Measurements from ENCODE around the gene ADCK1. TPM values are rescaled to one million over a fixed set of nuclear protein-coding genes. Genes with fewer than 3 reads are reported as not detected.

The ADCK1 gene
- total RNA-seq, 1 experiment from 2014 or later = 10.1 TPM

GRCh38 chr14:77859934-77860570 lies 60.1 kb downstream of the ADCK1 start:
- ChIA-PET CTCF (interaction anchor here (0.6 kb wide), 1 partner anchor 493 kb away, joined by 4 read pairs; no protein-coding TSS in a partner anchor), POLR2A (no interaction called here)
- intact Hi-C loops (cut with micrococcal nuclease; ENCODE audit: unreplicated experiment) = loop anchor here (10.0 kb wide), 1 partner anchor 125 kb away; no protein-coding TSS in a partner anchor
- in situ Hi-C loops (cut with HindIII; ENCODE audit: low pct_unique_long_range_greater_than_20kb, low sequenced_read_pairs) = no loop called here
- no peaks in the 10 kb centered on the region for H3K27me3 ChIP-seq (ENCODE audit: control insufficient read depth, insufficient read depth, low read length)
- no TSS peak for BruUV-seq (replicated peaks)
- H3K4me3 ChIP-seq (ENCODE audit: low read depth in 2 of 2, low read length in 2 of 2) = no peak overlapping the region
- TF ChIP-seq TCF7L2 (IDR thresholded peaks at IDR 0.05; ENCODE audit: low read depth, low read length) (no peak), SIN3A (IDR thresholded peaks at IDR 0.05; ENCODE audit: borderline replicate concordance, insufficient read depth, low read depth, low read length) (no peak), POLR2AphosphoS5 (IDR thresholded peaks at IDR 0.05; ENCODE audit: low read depth, low read length) (no peak)
- TF ChIP-seq, protein P1, sequence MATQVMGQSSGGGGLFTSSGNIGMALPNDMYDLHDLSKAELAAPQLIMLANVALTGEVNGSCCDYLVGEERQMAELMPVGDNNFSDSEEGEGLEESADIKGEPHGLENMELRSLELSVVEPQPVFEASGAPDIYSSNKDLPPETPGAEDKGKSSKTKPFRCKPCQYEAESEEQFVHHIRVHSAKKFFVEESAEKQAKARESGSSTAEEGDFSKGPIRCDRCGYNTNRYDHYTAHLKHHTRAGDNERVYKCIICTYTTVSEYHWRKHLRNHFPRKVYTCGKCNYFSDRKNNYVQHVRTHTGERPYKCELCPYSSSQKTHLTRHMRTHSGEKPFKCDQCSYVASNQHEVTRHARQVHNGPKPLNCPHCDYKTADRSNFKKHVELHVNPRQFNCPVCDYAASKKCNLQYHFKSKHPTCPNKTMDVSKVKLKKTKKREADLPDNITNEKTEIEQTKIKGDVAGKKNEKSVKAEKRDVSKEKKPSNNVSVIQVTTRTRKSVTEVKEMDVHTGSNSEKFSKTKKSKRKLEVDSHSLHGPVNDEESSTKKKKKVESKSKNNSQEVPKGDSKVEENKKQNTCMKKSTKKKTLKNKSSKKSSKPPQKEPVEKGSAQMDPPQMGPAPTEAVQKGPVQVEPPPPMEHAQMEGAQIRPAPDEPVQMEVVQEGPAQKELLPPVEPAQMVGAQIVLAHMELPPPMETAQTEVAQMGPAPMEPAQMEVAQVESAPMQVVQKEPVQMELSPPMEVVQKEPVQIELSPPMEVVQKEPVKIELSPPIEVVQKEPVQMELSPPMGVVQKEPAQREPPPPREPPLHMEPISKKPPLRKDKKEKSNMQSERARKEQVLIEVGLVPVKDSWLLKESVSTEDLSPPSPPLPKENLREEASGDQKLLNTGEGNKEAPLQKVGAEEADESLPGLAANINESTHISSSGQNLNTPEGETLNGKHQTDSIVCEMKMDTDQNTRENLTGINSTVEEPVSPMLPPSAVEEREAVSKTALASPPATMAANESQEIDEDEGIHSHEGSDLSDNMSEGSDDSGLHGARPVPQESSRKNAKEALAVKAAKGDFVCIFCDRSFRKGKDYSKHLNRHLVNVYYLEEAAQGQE (IDR thresholded peaks at IDR 0.05; ENCODE audit: insufficient read depth in 1 of 2, low read depth in 2 of 2, low read length in 1 of 2) = no peak
- TF ChIP-seq, protein P2, sequence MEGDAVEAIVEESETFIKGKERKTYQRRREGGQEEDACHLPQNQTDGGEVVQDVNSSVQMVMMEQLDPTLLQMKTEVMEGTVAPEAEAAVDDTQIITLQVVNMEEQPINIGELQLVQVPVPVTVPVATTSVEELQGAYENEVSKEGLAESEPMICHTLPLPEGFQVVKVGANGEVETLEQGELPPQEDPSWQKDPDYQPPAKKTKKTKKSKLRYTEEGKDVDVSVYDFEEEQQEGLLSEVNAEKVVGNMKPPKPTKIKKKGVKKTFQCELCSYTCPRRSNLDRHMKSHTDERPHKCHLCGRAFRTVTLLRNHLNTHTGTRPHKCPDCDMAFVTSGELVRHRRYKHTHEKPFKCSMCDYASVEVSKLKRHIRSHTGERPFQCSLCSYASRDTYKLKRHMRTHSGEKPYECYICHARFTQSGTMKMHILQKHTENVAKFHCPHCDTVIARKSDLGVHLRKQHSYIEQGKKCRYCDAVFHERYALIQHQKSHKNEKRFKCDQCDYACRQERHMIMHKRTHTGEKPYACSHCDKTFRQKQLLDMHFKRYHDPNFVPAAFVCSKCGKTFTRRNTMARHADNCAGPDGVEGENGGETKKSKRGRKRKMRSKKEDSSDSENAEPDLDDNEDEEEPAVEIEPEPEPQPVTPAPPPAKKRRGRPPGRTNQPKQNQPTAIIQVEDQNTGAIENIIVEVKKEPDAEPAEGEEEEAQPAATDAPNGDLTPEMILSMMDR (IDR thresholded peaks at IDR 0.05) = no peak
- no peaks in the 10 kb centered on the region for H3K36me3 ChIP-seq (ENCODE audit: control insufficient read depth, insufficient read depth, low read length)
- DNase-seq (ENCODE audit: low read depth, low spot score) (no peak), ATAC-seq (no peak)
- H3K9me3 ChIP-seq (ENCODE audit: control insufficient read depth, insufficient read depth, low read depth, low read length) = no peaks in the 10 kb centered on the region
- no peaks in the 10 kb centered on the region for H3K4me1 ChIP-seq (ENCODE audit: control insufficient read depth, insufficient read depth, low read length)
- no peak overlapping the region for H3K27ac ChIP-seq (ENCODE audit: low read length)

GRCh38 chr14:77861201-77861600 lies 61.3 kb downstream of the ADCK1 start:
- in situ Hi-C loops (cut with HindIII; ENCODE audit: low pct_unique_long_range_greater_than_20kb, low sequenced_read_pairs) (no loop called here), intact Hi-C loops (cut with micrococcal nuclease; ENCODE audit: unreplicated experiment) (loop anchor here (10.0 kb wide), 1 partner anchor 124 kb away; no protein-coding TSS in a partner anchor)
- Histone ChIP-seq H3K4me3 (ENCODE audit: low read depth in 2 of 2, low read length in 2 of 2) (no peak overlapping the region), H3K27ac (ENCODE audit: low read length) (no peak overlapping the region), H3K9me3 (ENCODE audit: control insufficient read depth, insufficient read depth, low read depth, low read length) (no peaks in the 10 kb centered on the region), H3K36me3 (ENCODE audit: control insufficient read depth, insufficient read depth, low read length) (no peaks in the 10 kb centered on the region), H3K4me1 (ENCODE audit: control insufficient read depth, insufficient read depth, low read length) (no peaks in the 10 kb centered on the region), H3K27me3 (ENCODE audit: control insufficient read depth, insufficient read depth, low read length) (no peaks in the 10 kb centered on the region)
- DNase-seq (ENCODE audit: low read depth, low spot score) (no peak), ATAC-seq (no peak)
- POLR2A ChIA-PET = no interaction called here
- TF ChIP-seq, protein P2 (IDR thresholded peaks at IDR 0.05) = no peak
- no peak for TF ChIP-seq SIN3A (IDR thresholded peaks at IDR 0.05; ENCODE audit: borderline replicate concordance, insufficient read depth, low read depth, low read length)
- TF ChIP-seq, protein P1 (IDR thresholded peaks at IDR 0.05; ENCODE audit: insufficient read depth in 1 of 2, low read depth in 2 of 2, low read length in 1 of 2) = no peak
- TF ChIP-seq POLR2AphosphoS5 (IDR thresholded peaks at IDR 0.05; ENCODE audit: low read depth, low read length) = no peak
- TF ChIP-seq TCF7L2 (IDR thresholded peaks at IDR 0.05; ENCODE audit: low read depth, low read length) = no peak
- CTCF ChIA-PET = interaction anchor here (0.6 to 1.3 kb wide), 3 partner anchors 11 to 705 kb away, joined by 3 to 4 read pairs (median 4); no protein-coding TSS in a partner anchor
- BruUV-seq (replicated peaks) = no TSS peak
